GM19455 (cell line): ENCODE data around the gene DRG2.

ENCODE experiments used
- ATAC-seq: cut with Tn5 transposase; IDR thresholded peaks from one replicate; pipeline ENCODE4 v1.9.1; 2021; ENCODE audit not compliant: unreplicated experiment

DRG2 gene, protein sequence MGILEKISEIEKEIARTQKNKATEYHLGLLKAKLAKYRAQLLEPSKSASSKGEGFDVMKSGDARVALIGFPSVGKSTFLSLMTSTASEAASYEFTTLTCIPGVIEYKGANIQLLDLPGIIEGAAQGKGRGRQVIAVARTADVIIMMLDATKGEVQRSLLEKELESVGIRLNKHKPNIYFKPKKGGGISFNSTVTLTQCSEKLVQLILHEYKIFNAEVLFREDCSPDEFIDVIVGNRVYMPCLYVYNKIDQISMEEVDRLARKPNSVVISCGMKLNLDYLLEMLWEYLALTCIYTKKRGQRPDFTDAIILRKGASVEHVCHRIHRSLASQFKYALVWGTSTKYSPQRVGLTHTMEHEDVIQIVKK

DNA sequence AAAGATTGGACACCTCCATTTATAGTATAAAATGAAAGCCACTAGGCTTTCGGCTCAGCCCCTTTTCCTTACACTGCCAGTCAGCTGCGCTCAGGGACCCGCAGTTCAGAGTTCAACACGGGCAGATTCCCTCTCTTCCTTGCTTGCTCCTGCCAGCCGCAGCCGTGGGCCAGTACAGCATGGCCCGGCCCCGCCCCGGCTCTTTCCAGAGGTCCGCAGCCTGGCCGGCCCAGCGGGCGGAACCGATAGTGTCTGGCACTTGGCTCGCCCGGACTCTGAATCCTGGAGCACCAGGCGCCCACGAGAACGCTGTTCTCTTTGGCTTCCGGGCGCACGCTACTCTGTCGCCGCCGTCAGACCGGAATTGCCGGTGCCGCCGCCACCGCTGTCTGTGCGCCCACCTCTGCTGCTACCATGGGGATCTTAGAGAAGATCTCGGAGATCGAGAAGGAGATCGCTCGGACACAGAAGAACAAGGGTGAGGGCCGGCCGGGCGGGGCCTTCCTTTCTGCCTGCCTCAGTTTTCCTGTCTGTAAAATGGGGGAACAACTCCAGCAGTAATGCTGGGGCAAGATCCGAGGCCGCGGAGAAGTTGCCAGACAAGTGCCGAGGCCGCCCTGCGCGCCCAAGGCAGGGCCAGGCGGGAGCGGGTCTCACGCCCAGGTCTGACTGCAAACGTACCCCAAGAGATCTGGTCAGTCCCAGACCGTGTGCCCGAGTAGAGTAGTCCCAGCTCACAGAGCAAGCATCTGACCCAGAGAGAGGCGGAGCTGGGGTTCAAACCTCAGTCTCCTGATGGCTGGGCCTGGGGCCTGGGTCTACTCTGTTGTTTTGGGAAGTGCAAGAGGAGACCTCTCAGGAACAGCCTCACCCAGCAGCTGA is at the start of gene DRG2:
DRG2 (plus strand) TSS at position 339 of the 882 bp plus-strand sequence; CDS start at position 415, 76 bp downstream.
- ATAC-seq: peak; percentile 87

DNA sequence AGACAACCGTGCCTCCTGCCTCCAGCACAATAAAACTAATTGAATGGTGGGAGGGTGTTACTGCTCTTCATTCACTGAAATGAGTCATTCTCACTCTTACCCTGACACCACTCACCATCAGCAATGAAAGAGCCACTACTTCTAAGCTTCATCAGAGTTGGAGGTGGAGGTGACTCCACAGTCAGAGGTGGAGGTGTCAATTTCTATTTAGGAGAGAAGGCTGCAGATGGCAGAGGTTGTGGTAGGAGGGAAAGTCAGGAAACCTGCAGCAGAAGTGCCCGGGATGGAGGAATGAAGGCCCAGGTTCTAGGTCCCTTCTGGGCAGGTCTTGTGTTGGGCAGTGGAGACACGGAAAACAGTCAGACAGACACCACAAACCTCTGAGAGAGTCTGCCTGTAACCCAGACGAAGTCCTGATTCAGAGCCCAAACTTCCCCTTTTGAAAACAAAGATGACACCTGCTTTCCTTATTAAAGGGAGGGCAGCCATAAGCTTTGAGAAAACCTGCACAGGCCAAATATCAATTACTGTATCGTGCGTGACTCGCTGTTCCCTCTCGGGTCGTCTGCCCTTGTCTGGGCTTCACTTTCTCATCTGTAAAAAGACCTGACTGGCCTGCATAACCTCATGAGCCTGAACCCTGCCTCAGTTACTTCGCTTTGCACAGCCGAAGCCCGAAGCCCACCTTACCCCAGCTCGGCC is 49.4 kb upstream of the DRG2 start:
- ATAC-seq: no peak

DNA sequence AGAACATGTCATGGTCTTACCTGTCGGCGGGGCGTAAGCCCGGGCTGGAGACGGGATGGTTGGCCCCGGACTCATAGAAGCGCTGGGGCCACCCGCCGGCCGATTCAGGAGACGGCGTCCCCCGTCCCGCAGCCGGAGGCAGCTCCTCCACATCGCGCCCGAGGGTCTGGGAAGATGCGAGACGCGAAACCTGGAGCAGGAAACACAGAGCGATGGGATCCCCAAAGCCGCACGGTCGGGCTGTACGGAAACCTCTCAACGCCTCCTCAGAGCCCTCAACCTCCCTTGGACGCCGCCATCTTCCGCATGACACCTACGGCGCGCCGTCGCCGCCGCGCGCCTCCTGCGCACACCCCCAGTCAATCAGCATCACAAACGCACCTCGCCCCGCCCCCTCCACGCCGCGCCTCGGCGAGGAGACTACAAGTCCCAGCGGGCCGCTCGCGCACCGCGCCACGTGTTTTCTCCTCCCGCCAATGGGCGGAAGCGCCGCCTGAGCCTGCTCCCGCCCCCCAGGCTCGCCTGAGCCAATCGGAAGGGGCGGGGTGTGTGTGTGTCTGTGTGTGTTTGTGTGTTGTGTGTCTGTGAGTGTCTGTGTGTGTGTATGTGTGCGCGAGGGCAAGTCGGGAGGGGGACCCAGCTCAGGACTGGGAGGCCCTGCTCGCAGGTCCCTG is 48.8 kb upstream of the DRG2 start, which contains the start of the genes ATPAF2 and GID4:
ATPAF2 (minus strand) TSS at position 308 of the 674 bp plus-strand sequence; CDS start at position 153, 155 bp downstream.
GID4 (plus strand) TSS at position 548 of the 674 bp plus-strand sequence; CDS start at position 605, 57 bp downstream.
- peak; percentile 88 for ATAC-seq

DNA sequence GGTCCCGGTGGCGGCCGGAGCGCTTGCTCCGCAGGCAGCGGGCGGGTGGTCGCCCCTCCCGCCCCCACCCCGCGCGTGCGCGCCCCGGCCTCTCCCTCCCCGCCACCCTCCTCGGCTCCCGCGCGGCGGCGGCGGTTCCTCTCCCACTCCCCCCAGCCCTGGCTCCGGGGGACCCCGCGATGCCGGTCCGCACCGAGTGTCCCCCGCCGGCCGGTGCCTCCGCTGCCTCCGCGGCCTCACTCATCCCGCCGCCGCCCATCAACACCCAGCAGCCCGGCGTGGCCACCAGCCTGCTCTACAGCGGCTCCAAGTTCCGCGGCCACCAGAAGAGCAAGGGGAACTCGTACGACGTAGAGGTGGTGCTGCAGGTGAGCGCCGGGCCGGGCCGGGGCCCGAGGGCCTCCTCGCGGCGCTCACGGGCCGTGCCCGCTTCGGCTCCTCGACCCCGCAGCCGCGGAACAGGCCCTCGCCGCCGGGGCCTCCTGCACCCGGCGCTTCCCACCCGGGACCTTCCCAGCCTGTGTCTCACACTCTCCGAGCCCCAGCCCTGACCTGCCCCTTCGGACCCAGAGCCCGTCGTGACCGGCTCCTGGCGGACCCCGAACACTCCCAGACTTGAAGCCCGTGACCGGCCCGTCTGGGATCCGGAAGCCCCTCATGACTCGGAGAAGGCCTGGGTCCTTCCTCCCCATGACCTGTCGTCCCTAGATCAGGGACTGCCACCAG is 48.0 kb upstream of the DRG2 start:
- ATAC-seq: peak; percentile 34

DNA sequence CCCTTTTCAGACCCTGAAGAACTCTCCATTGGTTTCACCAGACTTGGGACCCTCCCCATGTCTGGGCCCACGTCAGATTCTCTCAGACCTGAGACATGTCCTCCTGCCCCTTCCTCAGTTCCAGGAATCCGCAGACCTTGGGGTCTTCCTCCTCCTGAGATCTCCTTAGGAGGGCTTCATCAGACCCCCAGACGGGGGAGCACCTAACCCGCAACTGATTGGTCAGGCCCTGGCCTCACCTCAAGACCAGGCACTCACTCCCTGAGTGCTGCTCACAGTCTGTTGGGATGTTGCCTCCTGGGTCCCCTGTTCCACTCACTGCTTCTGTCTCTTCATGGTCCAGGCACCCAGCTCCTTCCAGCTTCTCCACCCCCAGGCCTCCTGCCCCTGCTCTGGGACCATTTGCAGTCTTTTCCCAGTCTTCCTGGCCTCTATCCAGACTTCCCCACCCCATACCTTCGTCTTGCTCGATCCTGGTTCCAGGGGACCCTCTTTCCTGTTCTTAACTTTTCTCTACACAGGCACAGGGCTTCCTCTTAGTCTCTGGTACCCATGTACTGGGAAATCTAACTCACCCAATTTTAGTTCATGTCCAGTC is 47.4 kb upstream of the DRG2 start:
- no peak for ATAC-seq

DNA sequence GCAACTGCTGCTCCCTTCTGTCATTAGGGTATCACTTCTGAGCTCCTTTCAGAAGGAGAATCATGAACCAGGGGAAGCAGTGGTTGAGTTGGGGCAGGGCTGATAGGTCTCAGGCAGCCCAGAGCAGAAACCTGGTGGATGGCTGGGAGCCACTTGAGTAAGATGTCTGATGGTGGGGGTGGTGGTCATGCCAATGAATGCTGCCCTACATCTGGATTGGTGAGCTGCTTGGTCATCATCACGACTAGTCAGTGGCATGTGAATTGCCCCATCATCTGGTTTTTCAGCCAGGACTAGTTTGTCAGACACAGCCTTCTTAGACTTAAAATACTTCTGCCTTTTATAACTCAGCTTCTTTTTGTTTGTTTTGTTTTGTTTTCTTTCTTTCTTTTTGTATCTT is 46.0 kb upstream of the DRG2 start:
- ATAC-seq: no peak

DNA sequence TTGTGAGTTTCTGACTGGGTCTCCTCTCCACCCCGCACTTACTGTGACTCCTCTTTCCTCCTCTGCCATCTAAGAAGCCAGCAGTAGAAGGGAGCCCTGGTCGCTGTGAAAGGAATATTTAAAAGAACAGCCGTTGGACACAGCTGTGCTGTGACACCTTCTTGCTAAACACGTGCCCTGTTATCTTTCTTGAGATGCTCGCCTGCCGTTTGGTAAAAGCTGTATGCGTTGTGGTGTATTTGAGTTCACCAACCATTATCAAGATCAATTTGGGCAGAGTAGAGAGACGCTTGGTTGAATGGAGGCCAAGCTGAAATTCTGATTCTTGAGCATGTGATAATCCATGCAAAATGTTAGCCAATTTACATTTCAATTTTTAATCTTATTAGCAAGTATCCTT is 44.8 kb upstream of the DRG2 start:
- no peak for ATAC-seq

DNA sequence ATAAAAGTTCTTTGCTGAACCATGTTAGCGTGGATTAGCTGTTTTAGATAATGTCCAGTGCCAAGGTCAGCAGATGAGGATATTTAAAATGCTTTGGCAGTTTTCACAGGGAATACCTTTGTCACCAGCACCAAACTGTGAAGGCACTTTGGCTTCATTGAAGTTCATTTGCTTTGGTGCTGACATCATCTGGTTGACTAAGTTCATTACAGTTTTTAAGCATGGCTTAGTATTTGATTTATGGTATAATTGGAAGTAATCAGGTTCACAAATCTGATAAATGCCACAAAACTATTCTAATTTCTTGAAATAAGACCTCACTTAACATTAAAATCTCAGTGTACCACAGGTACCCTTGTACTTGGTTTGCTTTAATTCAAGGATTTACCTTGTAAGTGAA is 44.3 kb upstream of the DRG2 start:
- ATAC-seq: no peak

DNA sequence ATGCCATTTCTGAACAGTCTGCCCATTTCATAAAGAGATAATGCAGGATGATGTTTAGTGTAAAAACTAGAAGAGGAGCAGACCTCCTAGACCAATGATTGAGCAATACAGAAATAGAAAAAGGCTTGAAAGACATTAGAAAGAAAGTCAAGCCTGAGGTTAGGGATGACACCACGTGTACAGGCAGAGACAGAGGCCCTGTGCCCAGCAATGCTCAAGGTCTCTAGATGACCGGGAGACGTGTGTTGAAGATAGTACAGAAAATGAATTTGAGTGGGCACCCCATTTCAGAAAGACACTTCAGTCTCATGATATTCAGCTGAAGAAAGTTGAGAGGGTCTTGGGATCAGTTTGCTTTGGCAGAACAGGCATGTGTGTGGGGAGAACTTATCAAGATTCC is 43.1 kb upstream of the DRG2 start:
- ATAC-seq: no peak

DNA sequence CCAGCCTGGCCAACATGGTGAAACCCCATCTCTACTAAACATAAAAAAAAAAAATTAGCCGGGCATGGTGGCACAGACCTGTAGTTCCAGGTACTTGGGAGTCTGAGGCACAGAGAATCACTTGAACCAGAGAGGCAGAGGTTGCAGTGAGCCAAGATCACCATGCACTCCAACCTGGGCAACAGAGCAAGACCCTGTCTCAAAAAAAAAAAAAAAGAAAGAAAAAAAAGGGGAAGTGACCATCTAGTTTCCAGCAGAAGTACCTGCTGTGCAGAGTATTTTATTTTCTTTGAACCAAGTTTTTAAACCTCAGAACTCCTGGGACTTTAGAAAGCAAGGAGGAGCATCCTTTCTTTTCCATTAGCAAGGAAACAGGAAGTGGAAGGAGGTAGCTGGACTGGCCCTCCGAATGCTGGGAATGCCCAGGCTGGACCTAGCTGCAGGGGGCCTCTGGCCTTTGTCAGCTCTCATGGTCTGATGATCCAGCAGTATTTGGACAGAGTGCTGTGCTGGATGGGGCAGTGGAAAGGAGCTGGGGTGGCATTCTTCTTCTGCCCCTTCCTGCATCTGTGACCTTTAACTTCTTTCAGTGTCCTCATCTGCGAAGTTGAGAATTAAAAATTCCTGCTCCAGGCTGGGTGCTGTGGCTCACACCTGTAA is 41.9 kb upstream of the DRG2 start:
- no peak for ATAC-seq

DNA sequence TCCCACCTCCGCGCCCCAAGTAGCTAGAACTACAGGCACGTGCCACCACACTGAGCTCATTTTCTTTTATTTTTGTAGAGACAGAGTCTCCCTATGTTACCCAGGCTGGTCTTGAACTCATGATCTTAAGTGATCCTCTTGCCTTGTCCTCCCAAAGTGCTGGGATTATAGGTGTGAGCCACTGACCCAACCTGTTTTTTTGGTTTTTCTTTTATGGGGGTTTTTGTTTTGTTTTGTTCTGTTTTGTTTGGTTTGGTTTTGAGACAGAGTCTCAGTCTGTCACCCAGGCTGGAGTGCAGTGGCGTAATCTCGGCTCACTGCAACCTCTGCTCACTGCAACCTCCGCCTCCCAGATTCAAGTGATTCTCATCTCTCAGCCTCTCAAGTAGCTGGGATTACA is 32.2 kb upstream of the DRG2 start:
- ATAC-seq: no peak

DNA sequence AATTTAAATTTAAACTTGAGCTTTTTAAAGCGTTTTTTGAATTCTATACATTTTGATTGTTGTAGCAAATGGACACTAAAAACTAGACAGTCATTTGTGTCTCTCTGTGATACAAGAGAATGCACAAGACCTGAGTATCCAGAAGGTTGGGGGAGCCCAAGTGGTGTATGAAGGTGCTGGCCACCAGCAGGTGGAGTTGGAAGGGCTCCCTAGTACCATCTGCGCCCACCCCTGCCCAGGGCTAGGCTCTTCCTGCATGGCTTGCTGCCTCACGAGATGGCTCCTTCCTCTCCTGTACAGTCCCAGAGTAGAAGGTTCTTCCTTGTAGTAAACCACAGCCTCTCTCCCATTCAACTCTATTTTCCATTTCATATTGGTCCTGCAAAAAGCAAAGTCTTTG is 31.5 kb upstream of the DRG2 start:
- no peak for ATAC-seq

DNA sequence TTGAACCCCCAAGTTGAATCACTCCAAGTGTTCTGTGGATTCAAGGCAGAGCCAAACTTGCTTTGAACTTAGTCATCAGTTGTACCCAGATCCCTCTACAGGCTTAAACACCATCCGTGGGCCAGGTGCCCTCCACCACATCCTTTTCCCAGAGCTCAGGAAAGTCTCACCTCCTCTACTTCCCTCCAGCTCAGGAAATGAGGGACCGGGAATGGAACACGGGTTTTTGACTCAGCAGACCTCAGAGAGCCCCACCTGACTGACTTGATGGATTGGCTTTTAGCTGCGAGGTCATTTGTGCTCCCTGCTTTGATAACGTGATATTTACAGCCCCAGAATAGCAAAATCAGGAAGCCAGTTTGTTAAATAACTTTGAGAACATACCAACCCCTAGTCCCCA is 28.5 kb upstream of the DRG2 start:
- ATAC-seq: no peak

DNA sequence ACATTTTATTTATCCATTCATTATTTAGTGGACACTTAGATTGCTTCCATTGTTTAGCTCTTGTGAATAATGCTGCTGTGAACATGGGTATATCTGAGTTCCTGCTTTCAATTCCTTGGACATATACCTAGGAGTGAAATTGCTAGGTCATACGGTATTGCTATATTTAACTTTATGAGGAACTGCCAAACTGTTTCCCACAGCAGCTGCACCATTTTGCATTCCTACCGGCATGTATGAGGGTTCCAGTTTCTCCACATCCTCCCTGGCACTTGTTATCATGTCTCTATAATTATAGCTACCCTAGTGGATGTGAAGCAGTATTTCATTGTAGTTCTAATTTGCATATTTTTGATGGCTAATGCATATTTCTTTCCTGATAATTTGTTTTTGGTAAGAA is 23.7 kb upstream of the DRG2 start:
- ATAC-seq: no peak

DNA sequence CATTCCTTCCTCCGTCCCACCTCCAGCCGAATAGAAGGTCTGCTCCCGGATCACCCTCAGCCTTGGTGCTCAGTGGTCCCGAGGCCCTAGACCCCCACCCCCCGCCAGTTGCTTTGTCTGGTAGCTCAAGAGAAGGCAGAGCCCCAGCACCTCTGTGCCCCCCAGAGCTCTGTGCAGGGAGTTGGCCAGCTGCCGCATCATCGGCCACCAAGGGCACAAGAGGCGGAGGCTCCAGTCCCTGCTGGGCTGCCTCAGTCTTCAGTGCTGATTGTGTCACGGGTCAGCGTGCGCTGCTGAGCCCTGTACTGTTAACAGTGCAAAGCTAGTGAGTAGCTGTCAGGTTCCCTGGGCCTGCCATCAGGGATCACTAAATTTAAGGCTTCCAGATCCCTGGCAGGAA is 22.2 kb upstream of the DRG2 start:
- no peak for ATAC-seq

DNA sequence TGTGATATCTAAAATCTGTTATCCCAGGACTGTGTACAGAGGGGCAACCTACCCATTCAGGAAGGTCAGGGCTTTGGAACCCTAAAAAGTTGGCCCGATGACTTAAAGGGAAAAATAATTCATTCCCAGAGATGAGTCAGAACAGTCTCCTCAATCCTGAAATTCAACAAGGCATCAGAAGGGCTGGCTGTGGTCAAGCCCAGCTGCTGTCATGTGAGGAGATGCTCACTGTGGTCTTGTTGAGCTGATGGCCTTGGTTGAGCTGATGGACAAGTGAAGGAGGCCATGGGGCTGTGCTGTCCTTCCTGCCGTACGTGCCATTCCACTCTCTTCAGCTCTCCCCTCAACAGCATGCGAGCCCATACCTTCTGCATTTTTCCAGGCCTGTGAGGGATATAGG is 20.9 kb upstream of the DRG2 start:
- no peak for ATAC-seq

DNA sequence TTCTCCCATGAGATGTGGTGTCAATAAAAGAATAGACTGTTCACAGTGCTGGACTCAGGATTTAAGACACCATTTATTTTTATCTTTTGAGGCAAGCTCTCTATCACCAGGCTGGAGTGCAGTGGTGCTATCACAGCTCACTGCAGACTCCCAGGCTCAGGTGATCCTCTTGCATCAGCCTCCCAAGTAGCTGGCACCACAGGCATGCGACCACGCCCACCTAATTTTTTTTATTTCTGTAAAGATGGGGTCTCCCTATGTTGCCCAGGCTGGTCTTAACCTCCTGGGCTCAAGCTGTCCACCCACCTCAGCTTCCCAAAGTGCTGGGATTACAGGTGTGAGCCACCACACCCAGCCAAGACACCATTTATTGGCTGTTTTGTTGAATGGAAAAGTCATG is 18.6 kb upstream of the DRG2 start:
- ATAC-seq: no peak

DNA sequence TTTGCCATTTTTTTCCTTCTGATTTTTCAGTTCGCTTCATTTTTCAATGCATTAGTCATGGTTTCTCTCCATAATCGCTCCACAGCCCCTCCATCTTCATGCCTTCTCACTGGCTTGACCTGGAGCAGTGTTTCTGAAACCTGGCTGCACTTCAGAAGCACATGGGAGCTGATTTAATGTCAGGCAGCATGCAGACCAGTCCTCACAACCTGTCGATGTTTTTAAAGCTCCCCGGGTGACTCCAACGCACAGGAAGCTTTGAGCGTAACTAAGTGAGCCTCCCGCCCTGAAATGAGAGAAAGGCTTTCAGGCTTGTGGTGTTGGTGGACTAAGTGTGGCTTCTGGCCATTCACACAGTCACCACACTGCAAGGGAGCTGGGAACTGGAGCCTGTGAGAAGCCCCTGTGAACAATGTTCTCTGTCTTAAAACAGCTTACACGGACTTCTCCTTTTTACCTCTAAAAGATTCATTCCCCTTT is 16.8 kb upstream of the DRG2 start:
- ATAC-seq: no peak

DNA sequence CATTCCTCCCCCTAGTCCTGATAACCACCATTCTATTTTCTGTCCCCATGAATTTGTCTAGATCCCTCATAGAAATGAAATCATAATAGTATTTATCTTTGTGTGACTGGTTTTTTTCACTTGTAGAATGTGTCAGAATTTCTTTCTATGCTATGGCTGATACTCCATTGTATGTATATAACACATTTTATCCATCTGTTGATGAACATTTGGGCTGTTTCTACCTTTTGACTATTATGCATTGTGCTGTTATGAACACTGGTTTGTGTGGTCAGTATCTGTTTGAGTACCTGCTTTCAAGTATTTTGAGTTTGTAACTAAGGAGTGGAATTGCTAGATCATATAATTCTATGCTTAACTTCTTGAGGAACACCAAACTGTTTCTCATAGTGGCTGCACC is 16.0 kb upstream of the DRG2 start:
- no peak for ATAC-seq
